WTC11 (cell line): Measurements from ENCODE around the gene TANC1. TPM values are rescaled to one million over a fixed set of nuclear protein-coding genes. Genes with fewer than 3 reads are reported as not detected.

Source experiments
- ATAC-seq: fragments of 200-7000 bp; cut with Tn5 transposase; 2 replicates; pipeline ENCODE4 v1.10.0; 2021; ENCODE audit warnings: mild to moderate bottlenecking, moderate library complexity
- CTCF ChIA-PET: fragments of 300-600 bp; sonication (Branson Sonifier 250); formaldehyde crosslinking; loops from one replicate; lab custom pipeline; 2021; ENCODE audit warnings: antibody characterized with exemption; lab: Charles Lee
- POLR2A ChIA-PET: fragments of 350-600 bp; sonication (Branson Sonifier 250); formaldehyde crosslinking; loops from one replicate; lab custom pipeline; 2021; ENCODE audit warnings: antibody characterized with exemption; lab: Charles Lee
- DNase-seq: peaks from one replicate; pipeline ENCODE4 v3.0.0; 2021; ENCODE audit warnings: low spot score
- H3K27ac Mint-ChIP-seq: 2 replicates; pipeline ENCODE4 v1.8.0; 2021; ENCODE audit warnings: mixed read lengths
- H3K27me3 Mint-ChIP-seq: 2 replicates; pipeline ENCODE4 v1.8.0; 2021; ENCODE audit warnings: low read depth, mild to moderate bottlenecking, moderate library complexity, mixed read lengths
- H3K36me3 Mint-ChIP-seq: 2 replicates; pipeline ENCODE4 v1.8.0; 2021; ENCODE audit warnings: mixed read lengths
- H3K4me1 Mint-ChIP-seq: 2 replicates; pipeline ENCODE4 v1.8.0; 2022; ENCODE audit warnings: mixed read lengths
- H3K4me3 Mint-ChIP-seq: 2 replicates; pipeline ENCODE4 v1.8.0; 2021; ENCODE audit warnings: mild to moderate bottlenecking, moderate library complexity, mixed read lengths
- H3K9me3 Mint-ChIP-seq: 2 replicates; pipeline ENCODE4 v1.8.0; 2021; ENCODE audit warnings: mixed read lengths
- CREM ChIP-seq: sonication (generic); formaldehyde crosslinking; IDR thresholded peaks from 2 replicates; pipeline ENCODE4 v1.8.1; 2022; ENCODE audit warnings: mild to moderate bottlenecking, missing genetic modification reagents, moderate library complexity
- E2F1 ChIP-seq: sonication (generic); formaldehyde crosslinking; IDR thresholded peaks from 2 replicates; pipeline ENCODE4 v1.8.0; 2022; ENCODE audit warnings: mild to moderate bottlenecking, missing genetic modification reagents
- E2F4 ChIP-seq: sonication (generic); formaldehyde crosslinking; IDR thresholded peaks from 2 replicates; pipeline ENCODE4 v1.8.1; 2022; ENCODE audit warnings: low read depth, mild to moderate bottlenecking, moderate library complexity, missing genetic modification reagents, borderline replicate concordance
- EMX1 ChIP-seq: fragments of 250-450 bp; sonication (Bioruptor Pico); IDR thresholded peaks from 2 replicates; pipeline ENCODE4 v1.8.0; 2021; ENCODE audit warnings: mild to moderate bottlenecking
- FOXK1 ChIP-seq: sonication (generic); formaldehyde crosslinking; IDR thresholded peaks from 2 replicates; pipeline ENCODE4 v1.8.0; 2022; ENCODE audit warnings: mild to moderate bottlenecking, moderate library complexity, missing genetic modification reagents
- JAZF1 ChIP-seq: fragments of 250-450 bp; sonication (Bioruptor Pico); IDR thresholded peaks from 2 replicates; pipeline ENCODE4 v1.9.0; 2021; ENCODE audit warnings: moderate library complexity, mild to moderate bottlenecking, inconsistent platforms
- MXD4 ChIP-seq: fragments of 250-450 bp; sonication (Bioruptor Pico); IDR thresholded peaks from 2 replicates; pipeline ENCODE4 v1.8.0; 2021; ENCODE audit warnings: mild to moderate bottlenecking, moderate library complexity, borderline replicate concordance
- NFATC4 ChIP-seq: fragments of 250-450 bp; sonication (Bioruptor Pico); IDR thresholded peaks from 2 replicates; pipeline ENCODE4 v1.9.0; 2021; ENCODE audit warnings: mild to moderate bottlenecking
- NFE2L1 ChIP-seq: sonication (generic); formaldehyde crosslinking; IDR thresholded peaks from 2 replicates; pipeline ENCODE4 v1.8.1; 2023; ENCODE audit warnings: missing genetic modification reagents
- NR1H2 ChIP-seq: sonication (generic); formaldehyde crosslinking; IDR thresholded peaks from 2 replicates; pipeline ENCODE4 v1.9.0; 2021; ENCODE audit warnings: mild to moderate bottlenecking, moderate library complexity, missing genetic modification reagents
- PRRX2 ChIP-seq: fragments of 250-450 bp; sonication (Bioruptor Pico); IDR thresholded peaks from 2 replicates; pipeline ENCODE4 v1.8.0; 2021; ENCODE audit warnings: mild to moderate bottlenecking
- SOX15 ChIP-seq: fragments of 250-450 bp; sonication (Bioruptor Pico); IDR thresholded peaks from 2 replicates; pipeline ENCODE4 v1.9.0; 2021; ENCODE audit warnings: mild to moderate bottlenecking
- TEAD1 ChIP-seq: sonication (generic); formaldehyde crosslinking; IDR thresholded peaks from 2 replicates; pipeline ENCODE4 v1.8.0; 2022; ENCODE audit warnings: mild to moderate bottlenecking, missing genetic modification reagents
- TP53 ChIP-seq: sonication (generic); formaldehyde crosslinking; IDR thresholded peaks from 2 replicates; pipeline ENCODE4 v1.8.1; 2023; ENCODE audit warnings: mild to moderate bottlenecking, missing genetic modification reagents
- ZBTB21 ChIP-seq: sonication (generic); formaldehyde crosslinking; IDR thresholded peaks from 2 replicates; pipeline ENCODE4 v1.8.1; 2023; ENCODE audit warnings: mild to moderate bottlenecking, missing genetic modification reagents, borderline replicate concordance
- ZNF138 ChIP-seq: sonication (generic); formaldehyde crosslinking; conservative IDR thresholded peaks from 2 replicates; pipeline ENCODE4 v1.8.1; 2022; ENCODE audit warnings: mild to moderate bottlenecking, moderate library complexity, missing genetic modification reagents
- ZNF423 ChIP-seq: fragments of 250-450 bp; sonication (Bioruptor Pico); IDR thresholded peaks from 2 replicates; pipeline ENCODE4 v2.1.2; 2022; ENCODE audit warnings: mild to moderate bottlenecking, moderate library complexity
- ZSCAN18 ChIP-seq: fragments of 250-450 bp; sonication (Bioruptor Pico); IDR thresholded peaks from 2 replicates; pipeline ENCODE4 v2.1.2; 2022; ENCODE audit warnings: mild to moderate bottlenecking, moderate library complexity
- total RNA-seq: library from RNA; stranded (reverse); gene quantifications from 3 replicates; pipeline ENCODE4 v1.2.3, GENCODE V29; 2021
- TF ChIP-seq, protein P1 (sequence below): fragments of 200-600 bp; IDR thresholded peaks from 2 replicates; pipeline ENCODE4 v1.8.0; 2022; ENCODE audit warnings: antibody characterized with exemption
- TF ChIP-seq, protein P2 (sequence below): sonication (generic); formaldehyde crosslinking; IDR thresholded peaks from 2 replicates; pipeline ENCODE4 v1.8.0; 2023; ENCODE audit warnings: missing genetic modification reagents
- TF ChIP-seq, protein P3 (sequence below): sonication (generic); formaldehyde crosslinking; IDR thresholded peaks from 2 replicates; pipeline ENCODE4 v1.8.1; 2023; ENCODE audit warnings: mild to moderate bottlenecking, missing genetic modification reagents, moderate library complexity
- TF ChIP-seq, protein P4 (sequence below): sonication (generic); formaldehyde crosslinking; IDR thresholded peaks from 2 replicates; pipeline ENCODE4 v1.8.1; 2023; ENCODE audit warnings: mild to moderate bottlenecking, moderate library complexity, missing genetic modification reagents

The TANC1 gene
- total RNA-seq, 1 experiment from 2014 or later, result 11.6 TPM

DNA sequence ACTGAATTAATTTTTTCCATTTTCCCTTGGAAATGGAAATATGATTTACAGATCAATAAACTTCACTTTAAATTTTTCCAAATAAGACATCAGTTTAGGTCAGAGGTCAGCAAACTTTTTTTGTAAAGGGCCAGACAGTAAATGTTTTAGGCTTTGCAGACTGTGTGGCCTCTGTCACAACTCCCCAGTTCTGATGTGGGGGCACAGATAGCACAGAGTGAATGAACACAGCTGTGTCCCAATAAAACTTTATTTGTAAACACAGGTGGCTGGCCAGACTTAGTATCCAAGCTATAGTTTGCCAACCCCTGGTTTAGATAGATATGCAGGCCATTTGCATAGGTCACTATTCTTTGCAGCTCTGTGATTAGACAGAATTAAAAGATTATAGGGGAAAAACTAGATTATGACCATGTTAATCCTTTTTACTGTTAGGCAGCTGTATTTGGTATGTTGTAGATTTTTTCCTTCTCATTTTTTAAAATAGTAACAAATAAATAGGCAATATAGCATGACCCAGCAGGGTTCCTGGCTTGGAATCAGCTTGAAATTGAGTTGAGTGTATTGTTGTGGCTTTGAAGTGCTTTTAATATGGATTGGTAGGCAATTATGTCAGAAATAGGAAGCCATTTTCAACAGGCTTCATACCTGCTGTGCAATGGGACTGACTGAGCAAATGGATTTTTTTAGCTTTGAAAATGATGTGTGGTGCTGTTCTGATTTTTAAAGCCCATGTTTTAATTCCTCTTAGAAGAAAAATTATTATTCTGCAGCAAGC, 258.4 kb downstream of the TANC1 start:
- peaks cover 5% of the 10 kb centered on the region; the same call in 1 of the 2 replicates for H3K4me1 Mint-ChIP-seq
- no peak for DNase-seq
- no peak overlapping the region for H3K4me3 Mint-ChIP-seq
- no peaks in the 10 kb centered on the region for H3K27me3 Mint-ChIP-seq
- peaks cover 7% of the 10 kb centered on the region for H3K36me3 Mint-ChIP-seq
- H3K27ac Mint-ChIP-seq, result no peak overlapping the region
- CTCF ChIA-PET, result interaction anchor here (1.8 kb wide), 1 partner anchor 108 kb away, joined by 5 read pairs; no protein-coding TSS in a partner anchor
- TF ChIP-seq EMX1 (CRISPR knock-in tag) (no peak), NFATC4 (CRISPR knock-in tag) (no peak), TEAD1 (no peak), E2F1 (no peak), CREM (CRISPR knock-in tag) (no peak), ZSCAN18 (CRISPR knock-in tag) (no peak), ZNF138 (CRISPR knock-in tag) (no peak), NFE2L1 (no peak), E2F4 (CRISPR knock-in tag) (no peak)
- TF ChIP-seq, protein P1, sequence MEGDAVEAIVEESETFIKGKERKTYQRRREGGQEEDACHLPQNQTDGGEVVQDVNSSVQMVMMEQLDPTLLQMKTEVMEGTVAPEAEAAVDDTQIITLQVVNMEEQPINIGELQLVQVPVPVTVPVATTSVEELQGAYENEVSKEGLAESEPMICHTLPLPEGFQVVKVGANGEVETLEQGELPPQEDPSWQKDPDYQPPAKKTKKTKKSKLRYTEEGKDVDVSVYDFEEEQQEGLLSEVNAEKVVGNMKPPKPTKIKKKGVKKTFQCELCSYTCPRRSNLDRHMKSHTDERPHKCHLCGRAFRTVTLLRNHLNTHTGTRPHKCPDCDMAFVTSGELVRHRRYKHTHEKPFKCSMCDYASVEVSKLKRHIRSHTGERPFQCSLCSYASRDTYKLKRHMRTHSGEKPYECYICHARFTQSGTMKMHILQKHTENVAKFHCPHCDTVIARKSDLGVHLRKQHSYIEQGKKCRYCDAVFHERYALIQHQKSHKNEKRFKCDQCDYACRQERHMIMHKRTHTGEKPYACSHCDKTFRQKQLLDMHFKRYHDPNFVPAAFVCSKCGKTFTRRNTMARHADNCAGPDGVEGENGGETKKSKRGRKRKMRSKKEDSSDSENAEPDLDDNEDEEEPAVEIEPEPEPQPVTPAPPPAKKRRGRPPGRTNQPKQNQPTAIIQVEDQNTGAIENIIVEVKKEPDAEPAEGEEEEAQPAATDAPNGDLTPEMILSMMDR, result no peak
- TF ChIP-seq, protein P2, sequence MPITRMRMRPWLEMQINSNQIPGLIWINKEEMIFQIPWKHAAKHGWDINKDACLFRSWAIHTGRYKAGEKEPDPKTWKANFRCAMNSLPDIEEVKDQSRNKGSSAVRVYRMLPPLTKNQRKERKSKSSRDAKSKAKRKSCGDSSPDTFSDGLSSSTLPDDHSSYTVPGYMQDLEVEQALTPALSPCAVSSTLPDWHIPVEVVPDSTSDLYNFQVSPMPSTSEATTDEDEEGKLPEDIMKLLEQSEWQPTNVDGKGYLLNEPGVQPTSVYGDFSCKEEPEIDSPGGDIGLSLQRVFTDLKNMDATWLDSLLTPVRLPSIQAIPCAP (CRISPR knock-in tag), result no peak
- TF ChIP-seq, all 79 proteins: peak for 0
- no peaks in the 10 kb centered on the region for H3K9me3 Mint-ChIP-seq
- no peak for ATAC-seq
- POLR2A ChIA-PET, result interaction anchor here (0.7 kb wide), 1 partner anchor 704 kb away, joined by 3 read pairs; no protein-coding TSS in a partner anchor

- Mint-ChIP-seq H3K9me3 (no peaks in the 10 kb centered on the region), H3K27me3 (no peaks in the 10 kb centered on the region), H3K27ac (no peak overlapping the region), H3K36me3 (peaks cover 7% of the 10 kb centered on the region), H3K4me1 (peaks cover 5% of the 10 kb centered on the region; the same call in 1 of the 2 replicates), H3K4me3 (no peak overlapping the region)
- ChIA-PET CTCF (interaction anchor here (1.8 kb wide), 1 partner anchor 109 kb away, joined by 5 read pairs; no protein-coding TSS in a partner anchor), POLR2A (no interaction called here)
- DNase-seq (no peak), ATAC-seq (no peak)
- TF ChIP-seq TP53 (CRISPR knock-in tag) (no peak), SOX15 (CRISPR knock-in tag) (no peak), NR1H2 (CRISPR knock-in tag) (no peak), PRRX2 (CRISPR knock-in tag) (no peak), ZNF423 (no peak), JAZF1 (CRISPR knock-in tag) (no peak), MXD4 (CRISPR knock-in tag) (no peak), FOXK1 (no peak), E2F1 (no peak), ZBTB21 (no peak)
- TF ChIP-seq, protein P3, sequence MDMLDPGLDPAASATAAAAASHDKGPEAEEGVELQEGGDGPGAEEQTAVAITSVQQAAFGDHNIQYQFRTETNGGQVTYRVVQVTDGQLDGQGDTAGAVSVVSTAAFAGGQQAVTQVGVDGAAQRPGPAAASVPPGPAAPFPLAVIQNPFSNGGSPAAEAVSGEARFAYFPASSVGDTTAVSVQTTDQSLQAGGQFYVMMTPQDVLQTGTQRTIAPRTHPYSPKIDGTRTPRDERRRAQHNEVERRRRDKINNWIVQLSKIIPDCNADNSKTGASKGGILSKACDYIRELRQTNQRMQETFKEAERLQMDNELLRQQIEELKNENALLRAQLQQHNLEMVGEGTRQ (CRISPR knock-in tag), result no peak
- TF ChIP-seq, protein P4, sequence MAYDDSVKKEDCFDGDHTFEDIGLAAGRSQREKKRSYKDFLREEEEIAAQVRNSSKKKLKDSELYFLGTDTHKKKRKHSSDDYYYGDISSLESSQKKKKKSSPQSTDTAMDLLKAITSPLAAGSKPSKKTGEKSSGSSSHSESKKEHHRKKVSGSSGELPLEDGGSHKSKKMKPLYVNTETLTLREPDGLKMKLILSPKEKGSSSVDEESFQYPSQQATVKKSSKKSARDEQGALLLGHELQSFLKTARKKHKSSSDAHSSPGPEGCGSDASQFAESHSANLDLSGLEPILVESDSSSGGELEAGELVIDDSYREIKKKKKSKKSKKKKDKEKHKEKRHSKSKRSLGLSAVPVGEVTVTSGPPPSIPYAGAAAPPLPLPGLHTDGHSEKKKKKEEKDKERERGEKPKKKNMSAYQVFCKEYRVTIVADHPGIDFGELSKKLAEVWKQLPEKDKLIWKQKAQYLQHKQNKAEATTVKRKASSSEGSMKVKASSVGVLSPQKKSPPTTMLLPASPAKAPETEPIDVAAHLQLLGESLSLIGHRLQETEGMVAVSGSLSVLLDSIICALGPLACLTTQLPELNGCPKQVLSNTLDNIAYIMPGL, result no peak
- TF ChIP-seq, protein P2 (CRISPR knock-in tag), result no peak
These were observed 259.0 kb downstream of the TANC1 start for GRCh38 chr2:159227467-159227866.
